ENCODE results near the gene STRBP. TPM values are rescaled to one million over a fixed set of nuclear protein-coding genes. Genes with fewer than 3 reads are reported as not detected.

The STRBP gene
- total and polyA plus RNA-seq, 9 donors: 4.9 to 18.8 (median 11.2) TPM

DNA sequence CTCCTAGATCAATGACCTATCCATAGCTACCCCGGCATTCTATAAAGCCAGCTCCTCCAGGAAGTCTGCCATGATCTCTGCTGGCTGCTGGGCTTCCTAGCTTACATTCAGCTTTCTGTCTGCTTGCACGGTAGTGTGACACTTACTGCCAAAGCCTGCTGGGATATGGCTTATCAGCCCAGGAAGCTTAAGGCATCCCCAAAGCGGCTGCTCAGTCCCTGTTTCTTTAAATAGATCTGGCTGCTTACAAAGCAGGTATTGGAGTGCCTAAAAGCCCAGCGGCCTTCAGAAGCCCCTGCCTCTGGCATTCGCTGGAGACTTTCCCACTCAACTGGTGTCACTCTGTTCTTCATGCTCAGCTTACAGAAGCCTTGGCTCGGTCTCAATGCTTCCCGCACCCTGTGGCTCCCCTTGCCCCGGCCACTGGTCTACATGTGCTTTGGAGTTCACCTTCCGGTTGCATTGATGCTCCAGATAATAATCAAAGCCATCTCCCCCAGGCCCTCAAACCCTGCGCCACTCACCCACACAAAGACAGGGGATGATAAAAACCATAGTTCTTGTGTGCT, 31.3 kb upstream of the STRBP start:
- Histone ChIP-seq H3K4me1 (ENCODE audit: insufficient read depth) (no peaks in the 10 kb centered on the region), H3K9me3 (no peaks in the 10 kb centered on the region), H3K27ac (no peak overlapping the region), H3K27me3 (no peaks in the 10 kb centered on the region), H3K36me3 (no peaks in the 10 kb centered on the region), H3K4me3 (no peak overlapping the region)
- TF ChIP-seq POLR2A (IDR thresholded peaks at IDR 0.05) (no peak), EP300 (IDR thresholded peaks at IDR 0.05) (no peak)
- TF ChIP-seq, protein P1, sequence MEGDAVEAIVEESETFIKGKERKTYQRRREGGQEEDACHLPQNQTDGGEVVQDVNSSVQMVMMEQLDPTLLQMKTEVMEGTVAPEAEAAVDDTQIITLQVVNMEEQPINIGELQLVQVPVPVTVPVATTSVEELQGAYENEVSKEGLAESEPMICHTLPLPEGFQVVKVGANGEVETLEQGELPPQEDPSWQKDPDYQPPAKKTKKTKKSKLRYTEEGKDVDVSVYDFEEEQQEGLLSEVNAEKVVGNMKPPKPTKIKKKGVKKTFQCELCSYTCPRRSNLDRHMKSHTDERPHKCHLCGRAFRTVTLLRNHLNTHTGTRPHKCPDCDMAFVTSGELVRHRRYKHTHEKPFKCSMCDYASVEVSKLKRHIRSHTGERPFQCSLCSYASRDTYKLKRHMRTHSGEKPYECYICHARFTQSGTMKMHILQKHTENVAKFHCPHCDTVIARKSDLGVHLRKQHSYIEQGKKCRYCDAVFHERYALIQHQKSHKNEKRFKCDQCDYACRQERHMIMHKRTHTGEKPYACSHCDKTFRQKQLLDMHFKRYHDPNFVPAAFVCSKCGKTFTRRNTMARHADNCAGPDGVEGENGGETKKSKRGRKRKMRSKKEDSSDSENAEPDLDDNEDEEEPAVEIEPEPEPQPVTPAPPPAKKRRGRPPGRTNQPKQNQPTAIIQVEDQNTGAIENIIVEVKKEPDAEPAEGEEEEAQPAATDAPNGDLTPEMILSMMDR (IDR thresholded peaks at IDR 0.05): no peak
- no peak for DNase-seq
- WGBS, 3 donors: 41 to 64% (median 51%) methylated on average over 10 of the region's 10 CpGs
- intact Hi-C loops (cut with DNase I): no loop called here

DNA sequence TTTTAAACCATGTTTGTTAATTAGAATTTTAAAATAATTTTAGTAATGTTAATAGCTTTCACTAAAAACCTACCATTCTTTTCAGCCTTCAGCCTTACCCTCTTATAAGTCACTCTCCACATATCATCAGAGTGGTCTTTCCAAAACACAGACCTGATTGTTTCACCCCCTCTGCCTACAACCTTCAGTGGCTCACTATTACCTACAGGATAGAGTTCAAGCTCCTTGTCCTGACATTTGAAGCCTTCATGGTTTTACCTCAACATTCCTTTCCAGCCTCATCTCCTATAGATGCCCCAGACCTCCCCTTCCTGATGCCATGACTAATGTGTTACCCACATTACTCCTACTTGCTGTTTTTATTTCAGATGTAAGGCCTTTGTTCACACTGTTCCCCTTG, 27.8 kb upstream of the STRBP start:
- intact Hi-C loops (cut with DNase I): no loop called here
- no peak for DNase-seq
- TF ChIP-seq EP300 (IDR thresholded peaks at IDR 0.05) (no peak), POLR2A (IDR thresholded peaks at IDR 0.05) (no peak)
- TF ChIP-seq, protein P1 (IDR thresholded peaks at IDR 0.05): no peak
- H3K27ac ChIP-seq: no peak overlapping the region
- no peaks in the 10 kb centered on the region for H3K36me3 ChIP-seq
- no peak overlapping the region for H3K4me3 ChIP-seq
- no peaks in the 10 kb centered on the region for H3K4me1 ChIP-seq (ENCODE audit: insufficient read depth)
- H3K27me3 ChIP-seq: no peaks in the 10 kb centered on the region
- H3K9me3 ChIP-seq: no peaks in the 10 kb centered on the region

DNA sequence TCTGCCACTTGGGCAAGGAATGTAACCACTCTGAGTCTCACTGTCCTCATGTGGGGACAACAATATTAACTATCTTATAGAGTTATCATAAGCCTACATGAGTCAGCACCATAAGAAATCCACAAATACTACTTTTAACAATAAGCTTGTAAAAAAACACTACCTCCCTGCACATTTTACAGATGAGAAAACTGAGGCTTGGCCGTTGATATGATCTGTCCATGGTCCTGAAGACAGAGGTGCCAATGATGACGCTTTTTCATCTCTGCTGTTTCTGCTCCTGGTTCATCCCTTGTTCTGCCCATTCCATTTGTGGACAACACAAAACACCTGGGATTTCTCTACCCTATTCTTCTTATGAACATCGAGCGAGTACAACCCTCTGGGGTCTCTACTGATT, 23.4 kb upstream of the STRBP start:
- TF ChIP-seq EP300 (IDR thresholded peaks at IDR 0.05): no peak
- TF ChIP-seq, protein P1 (IDR thresholded peaks at IDR 0.05): no peak
- TF ChIP-seq POLR2A (IDR thresholded peaks at IDR 0.05): no peak
- Histone ChIP-seq H3K9me3 (no peaks in the 10 kb centered on the region), H3K4me3 (no peak overlapping the region), H3K36me3 (no peaks in the 10 kb centered on the region), H3K27ac (no peak overlapping the region), H3K27me3 (no peaks in the 10 kb centered on the region), H3K4me1 (ENCODE audit: insufficient read depth) (no peaks in the 10 kb centered on the region)
- WGBS, 3 donors: 67 to 78% (median 78%) methylated on average over 4 of the region's 4 CpGs
- intact Hi-C loops (cut with DNase I): no loop called here
- DNase-seq: no peak

DNA sequence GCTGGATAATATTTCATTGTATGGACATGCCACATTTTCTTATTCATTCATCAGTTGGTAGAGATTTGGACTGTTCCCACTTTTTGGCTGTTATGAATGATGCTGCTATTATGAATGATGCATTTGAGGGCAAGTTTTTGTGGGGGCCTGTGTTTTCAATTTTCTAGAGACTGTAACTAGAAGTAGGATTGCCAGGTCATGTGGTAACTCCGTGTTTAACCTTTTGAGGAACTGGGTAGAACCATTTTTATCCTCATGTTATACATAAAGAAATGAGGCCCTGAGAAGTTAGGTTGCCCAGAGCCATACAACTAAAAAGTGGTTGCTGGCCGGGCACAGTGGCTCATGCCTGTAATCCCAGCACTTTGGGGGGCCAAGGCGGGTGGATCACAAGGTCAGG, 22.4 kb upstream of the STRBP start:
- intact Hi-C loops (cut with DNase I): no loop called here
- Histone ChIP-seq H3K27me3 (no peaks in the 10 kb centered on the region), H3K4me1 (ENCODE audit: insufficient read depth) (no peaks in the 10 kb centered on the region), H3K36me3 (no peaks in the 10 kb centered on the region), H3K9me3 (no peaks in the 10 kb centered on the region), H3K27ac (no peak overlapping the region), H3K4me3 (no peak overlapping the region)
- no peak for DNase-seq
- TF ChIP-seq, protein P1 (IDR thresholded peaks at IDR 0.05): no peak
- WGBS, 3 donors: 76 to 91% (median 85%) methylated on average over 3 of the region's 3 CpGs
